ENCODE results near the gene CACNB2.
"Not testable (repeated sequence)": the region's sequence is repeated elsewhere in the genome, so short reads cannot be mapped to it uniquely, and the experiment has no call there.

CACNB2 gene

GRCh38 chr10:18567343-18567856 lies 427.2 kb downstream of the CACNB2 start:
- no peak for DNase-seq (ENCODE audit: low read depth)
- H3K4me3 ChIP-seq (ENCODE audit: low read depth, low read length), result no peak overlapping the region

DNA sequence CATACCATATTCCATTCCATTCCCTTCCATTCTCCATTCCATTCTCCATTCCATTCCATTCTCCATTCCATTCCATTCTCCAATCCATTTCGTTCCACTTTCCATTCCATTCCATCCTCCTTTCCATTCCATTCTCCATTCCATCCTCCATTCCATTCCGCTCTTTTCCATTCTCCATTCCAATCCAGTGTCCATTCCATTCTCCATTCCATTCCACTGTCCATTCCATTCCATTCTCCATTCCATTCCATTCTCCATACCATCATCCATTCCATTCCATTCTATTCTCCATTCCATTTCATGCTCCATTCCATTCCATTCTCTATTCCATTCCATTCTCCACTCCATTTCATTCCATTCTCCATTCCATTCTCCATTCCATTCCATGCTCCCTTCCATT lies 430.2 kb downstream of the CACNB2 start:
- not testable (repeated sequence) for H3K4me3 ChIP-seq (ENCODE audit: low read depth, low read length); DNase-seq (ENCODE audit: low read depth)

DNA sequence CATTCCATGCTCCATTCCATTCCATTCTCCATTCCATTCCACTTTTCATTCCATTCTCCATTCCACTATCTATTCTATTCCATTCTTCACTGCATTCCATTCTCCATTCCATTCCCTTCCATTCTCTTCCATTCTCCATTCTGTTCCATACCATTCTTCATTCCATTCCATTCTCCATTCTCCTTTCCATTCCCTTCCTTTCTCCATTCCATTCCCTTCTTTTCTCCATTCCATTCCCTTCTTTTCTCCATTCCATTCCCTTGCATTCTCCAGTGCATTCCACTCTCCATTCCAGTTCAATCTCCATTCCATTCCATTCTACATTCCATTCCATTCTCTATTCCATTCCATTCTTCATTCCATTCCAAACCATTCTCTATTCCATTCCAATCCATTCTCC lies 430.9 kb downstream of the CACNB2 start:
- H3K4me3 ChIP-seq (ENCODE audit: low read depth, low read length), result no peak overlapping the region
- DNase-seq (ENCODE audit: low read depth), result no peak

DNA sequence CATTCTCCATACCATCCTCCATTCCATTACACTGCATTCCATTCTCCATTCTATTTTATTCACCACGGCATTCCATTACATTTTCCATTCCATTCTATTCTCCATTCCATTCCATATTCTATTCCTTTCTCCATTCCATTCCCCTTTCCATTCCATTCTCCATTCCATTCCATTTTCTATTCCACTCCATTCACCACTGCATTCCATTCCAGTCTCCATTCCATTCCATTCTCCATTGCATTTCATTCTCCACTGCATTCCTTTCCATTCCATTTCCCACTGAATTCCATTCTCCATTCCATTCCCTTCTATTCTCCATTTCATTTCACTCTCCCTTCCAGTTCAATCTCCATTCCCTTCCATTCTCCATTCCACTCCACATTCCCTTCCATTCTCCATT lies 431.6 kb downstream of the CACNB2 start:
- no peak for DNase-seq (ENCODE audit: low read depth)
- no peak overlapping the region for H3K4me3 ChIP-seq (ENCODE audit: low read depth, low read length)

GRCh38 chr10:18572959-18573561 lies 432.8 kb downstream of the CACNB2 start:
- H3K4me3 ChIP-seq (ENCODE audit: low read depth, low read length), result no peak overlapping the region
- DNase-seq (ENCODE audit: low read depth), result no peak

DNA sequence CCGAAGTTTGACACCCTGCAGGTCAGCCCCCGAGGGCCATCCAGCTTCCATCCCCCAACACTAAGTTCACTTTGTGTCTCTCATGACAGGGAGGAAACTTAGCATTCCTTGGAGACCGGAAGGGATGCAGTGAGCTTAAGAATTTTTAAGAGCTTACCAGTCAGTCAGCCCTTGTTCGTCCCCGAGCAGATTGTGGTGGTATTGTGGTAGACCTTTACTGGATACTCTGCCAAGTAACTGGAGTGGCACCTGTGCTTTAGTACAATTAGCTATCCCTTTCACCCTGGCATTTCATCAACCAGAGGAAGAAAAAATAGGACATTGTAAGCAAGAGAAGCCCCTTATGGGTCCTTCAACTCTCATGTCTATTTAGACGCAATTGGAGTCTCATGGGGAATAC lies 436.4 kb downstream of the CACNB2 start:
- DNase-seq (ENCODE audit: low read depth), result no peak

DNA sequence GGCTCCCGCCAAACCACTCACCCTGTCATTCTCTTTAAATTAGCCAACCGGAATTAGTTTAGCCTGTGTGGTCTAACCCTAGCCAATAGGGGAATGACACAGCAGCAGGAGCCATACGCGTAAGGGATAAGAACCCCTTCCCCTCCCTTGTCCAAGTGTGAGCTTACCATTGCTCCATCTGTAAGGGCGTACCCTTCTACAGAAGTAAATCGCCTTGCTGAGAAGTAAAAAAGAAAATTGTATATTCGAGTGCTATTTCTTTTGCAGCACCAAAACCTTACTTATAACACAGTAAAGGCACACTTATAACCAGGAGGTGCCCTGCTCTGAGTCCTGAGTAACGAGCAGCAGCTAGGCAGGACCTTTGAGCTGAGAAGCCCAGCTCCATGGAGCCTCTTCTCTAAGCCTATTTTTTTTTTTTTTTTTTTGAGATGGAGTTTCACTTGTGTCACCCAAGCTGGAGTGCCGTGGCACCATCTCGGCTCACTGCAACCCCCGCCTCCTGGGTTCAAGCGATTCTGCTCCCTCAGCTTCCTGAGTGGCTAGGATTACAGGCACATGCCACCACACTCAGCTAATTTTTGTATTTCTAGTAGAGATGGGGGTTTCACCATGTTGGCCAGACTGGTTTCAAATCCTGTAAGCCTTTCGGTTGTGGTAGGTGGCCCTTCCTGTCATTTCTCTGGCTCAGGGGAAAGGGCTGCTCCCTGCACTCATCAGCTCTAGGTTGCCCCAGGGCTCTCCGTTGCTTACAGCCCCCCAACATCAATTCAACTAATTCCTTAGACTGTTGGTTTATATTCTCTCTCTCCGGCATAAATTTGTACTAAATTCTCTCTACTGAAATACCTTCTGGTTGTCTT lies 437.8 kb downstream of the CACNB2 start:
- no peak for DNase-seq (ENCODE audit: low read depth)
- H3K4me3 ChIP-seq (ENCODE audit: low read depth, low read length), result no peak overlapping the region

More for the DNA sequence above, 436.4 kb downstream of the CACNB2 start:
- no peak overlapping the region for H3K4me3 ChIP-seq (ENCODE audit: low read depth, low read length)

DNA sequence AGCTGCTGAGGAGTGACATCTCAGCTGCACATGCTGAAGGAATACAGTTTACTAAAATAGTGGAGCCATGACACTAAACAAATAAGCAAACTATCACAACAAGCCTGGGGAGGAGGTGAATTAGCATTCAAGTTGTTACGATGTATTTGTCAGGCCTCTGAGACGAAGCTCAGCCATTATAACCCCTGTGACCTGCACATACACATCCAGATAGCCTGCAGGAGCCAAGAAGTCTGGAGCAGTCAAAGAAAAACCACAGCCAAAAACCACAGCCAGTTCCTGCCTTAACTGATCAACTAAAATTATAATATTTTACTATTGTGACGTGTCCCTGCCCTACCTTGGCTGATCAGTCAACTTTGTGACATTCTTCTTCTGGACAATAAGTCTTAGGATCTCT lies 442.6 kb downstream of the CACNB2 start:
- no peak overlapping the region for H3K4me3 ChIP-seq (ENCODE audit: low read depth, low read length)
- no peak for DNase-seq (ENCODE audit: low read depth)

DNA sequence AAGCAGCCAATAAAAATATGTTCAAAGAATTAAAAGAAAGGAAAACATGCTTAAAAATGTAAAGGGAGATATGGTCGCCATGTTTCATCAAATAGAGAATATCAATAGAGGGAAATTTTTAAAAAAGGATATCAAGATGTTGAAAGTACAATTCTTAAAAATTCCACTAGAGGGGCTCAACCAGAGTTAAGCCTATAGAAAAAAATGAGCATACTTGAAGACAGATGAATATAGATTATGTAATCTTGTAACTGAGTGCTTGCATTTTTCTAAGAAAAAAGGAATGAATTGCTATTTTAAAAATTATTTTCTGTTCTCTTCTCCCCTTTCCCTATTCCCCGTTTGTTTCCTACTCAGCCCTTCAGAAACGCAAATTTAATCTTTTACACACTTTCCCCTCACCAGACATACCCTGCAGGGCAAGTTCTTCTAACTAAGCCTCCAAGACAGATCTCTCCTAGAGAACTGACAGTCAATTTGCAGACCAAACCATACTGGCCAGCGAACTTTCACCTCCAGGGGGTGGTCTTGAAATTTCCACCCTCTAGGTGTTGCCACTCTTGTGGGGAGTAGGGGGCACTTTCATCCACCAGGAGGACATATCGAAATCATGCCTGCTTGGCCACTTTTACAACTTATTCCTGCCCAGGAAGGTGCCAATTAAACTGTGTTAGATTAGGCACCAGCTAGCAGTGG lies 443.5 kb downstream of the CACNB2 start:
- no peak overlapping the region for H3K4me3 ChIP-seq (ENCODE audit: low read depth, low read length)
- no peak for DNase-seq (ENCODE audit: low read depth)

DNA sequence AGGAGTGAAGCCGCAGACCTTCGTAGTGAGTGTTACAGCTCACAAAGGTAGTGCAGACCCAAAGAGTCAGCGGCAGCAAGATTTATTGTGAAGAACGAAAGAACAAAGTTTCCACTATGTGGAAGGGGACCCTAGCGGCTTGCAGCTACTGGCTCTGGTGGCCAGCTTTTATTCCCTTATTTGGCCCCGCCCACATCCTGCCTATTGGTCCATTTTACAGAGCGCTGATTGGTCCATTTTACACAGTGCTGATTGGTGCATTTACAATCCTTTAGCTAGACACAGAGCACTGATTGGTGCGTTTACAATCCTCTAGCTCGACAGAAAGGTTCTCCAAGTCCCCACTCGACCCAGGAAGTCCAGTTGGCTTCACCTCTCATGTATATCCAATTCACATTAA lies 446.4 kb downstream of the CACNB2 start:
- not testable (repeated sequence) for H3K4me3 ChIP-seq (ENCODE audit: low read depth, low read length); DNase-seq (ENCODE audit: low read depth)

DNA sequence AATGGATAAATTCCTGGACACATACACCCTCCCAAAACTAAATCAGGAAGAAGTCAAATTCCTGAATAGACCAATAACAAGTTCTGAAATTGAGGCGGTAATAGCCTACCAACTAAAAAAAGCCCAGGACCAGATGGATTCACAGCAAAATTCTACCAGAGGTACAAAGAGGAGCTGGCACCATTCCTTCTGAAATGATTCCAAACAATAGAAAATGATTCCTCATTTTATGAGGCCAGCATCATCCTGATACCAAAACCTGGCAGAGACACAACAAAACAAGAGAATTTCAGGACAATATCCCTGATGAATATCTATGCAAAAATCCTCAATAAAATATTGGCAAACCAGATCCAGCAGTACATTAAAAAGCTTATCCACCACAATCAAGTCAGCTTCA lies 450.9 kb downstream of the CACNB2 start:
- not testable (repeated sequence) for H3K4me3 ChIP-seq (ENCODE audit: low read depth, low read length); DNase-seq (ENCODE audit: low read depth)

Data from skeletal muscle cell (primary cell).